ENCODE results near the gene NRBF2. TPM values are rescaled to one million over a fixed set of nuclear protein-coding genes. Genes with fewer than 3 reads are reported as not detected.
A peak's percentile ranks its signal among the peaks of the same experiment; 100 is the strongest.

The NRBF2 gene
- total and polyA plus RNA-seq, 4 experiments from 2014 or later, result 17.8 to 31.8 (median 19.2) TPM

DNA sequence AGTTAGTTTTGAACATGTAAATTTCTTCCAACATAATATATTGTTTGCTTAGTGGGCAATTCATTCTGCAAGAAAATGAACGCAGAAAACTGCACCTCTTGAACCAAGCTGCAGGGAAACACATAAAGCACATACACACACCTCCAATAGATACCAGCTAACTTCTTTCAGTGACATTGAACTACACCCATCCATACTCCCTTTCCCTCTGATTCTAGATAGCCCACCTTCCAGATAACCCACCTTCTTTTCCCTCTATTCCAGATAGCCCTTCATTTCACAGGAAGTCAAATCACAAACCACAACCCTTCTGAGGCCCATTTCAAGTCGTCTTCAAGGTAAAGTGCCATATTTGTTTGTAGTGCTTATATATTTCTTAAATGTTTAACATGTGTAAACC lies 28.5 kb downstream of the NRBF2 start:
- DNase-seq, result no peak
- ChIA-PET POLR2A (ENCODE audit: partially characterized antibody) (interaction anchor here (0.5 kb wide), 1 partner anchor 102 kb away, joined by 5 read pairs; no protein-coding TSS in a partner anchor), CTCF (ENCODE audit: partially characterized antibody) (interaction anchor here (1.0 to 13.4 kb wide), 8 partner anchors 9 to 725 kb away, joined by 3 to 407 read pairs (median 5); no protein-coding TSS in a partner anchor)
- Mint-ChIP-seq H3K36me3 (peaks cover 7 to 22% of the 10 kb centered on the region in 2 donors), H3K9me3 (peaks cover 0 to 2% (median 0%) of the 10 kb centered on the region in 8 donors), H3K4me3 (no peak overlapping the region), H3K4me1 (peaks cover 7 to 12% (median 9%) of the 10 kb centered on the region in 4 donors), H3K27ac (peak overlapping the region in 4 of 7 donors; percentile 59 to 75 (median 65)), H3K27me3 (no peaks in the 10 kb centered on the region)
- no peak overlapping the region for H3K27ac ChIP-seq (ENCODE audit: low read depth, low read length)
- no peaks in the 10 kb centered on the region for H3K36me3 ChIP-seq (ENCODE audit: insufficient read depth, low read length)
- intact Hi-C loops (cut with micrococcal nuclease), result no loop called here
- H3K4me3 ChIP-seq (ENCODE audit: low read length in 2 of 2), result no peak overlapping the region
- H3K9me3 ChIP-seq (ENCODE audit: control insufficient read depth in 1 of 2, low read length in 2 of 2), result no peaks in the 10 kb centered on the region
- no peaks in the 10 kb centered on the region for H3K27me3 ChIP-seq (ENCODE audit: insufficient read depth, low read length)
- H3K4me1 ChIP-seq (ENCODE audit: insufficient read depth, low read length), result no peaks in the 10 kb centered on the region

GRCh38 chr10:63164166-63164623 lies 31.1 kb downstream of the NRBF2 start:
- H3K36me3 Mint-ChIP-seq, result peaks cover 11 to 35% of the 10 kb centered on the region in 2 donors
- Histone ChIP-seq H3K4me3 (ENCODE audit: low read length in 2 of 2) (no peak overlapping the region), H3K4me1 (ENCODE audit: insufficient read depth, low read length) (no peaks in the 10 kb centered on the region), H3K36me3 (ENCODE audit: insufficient read depth, low read length) (peaks cover 2% of the 10 kb centered on the region), H3K27ac (ENCODE audit: low read depth, low read length) (no peak overlapping the region), H3K9me3 (ENCODE audit: control insufficient read depth in 1 of 2, low read length in 2 of 2) (no peaks in the 10 kb centered on the region), H3K27me3 (ENCODE audit: insufficient read depth, low read length) (no peaks in the 10 kb centered on the region)
- H3K27ac Mint-ChIP-seq, result peak overlapping the region in 4 of 7 donors; percentile 16 to 48 (median 22)
- ChIA-PET POLR2A (ENCODE audit: partially characterized antibody) (no interaction called here), CTCF (ENCODE audit: partially characterized antibody) (interaction anchor here (0.7 to 13.4 kb wide), 4 partner anchors 10 to 555 kb away, joined by 4 to 407 read pairs (median 60); no protein-coding TSS in a partner anchor)
- no peak for DNase-seq
- intact Hi-C loops (cut with micrococcal nuclease), result no loop called here
- H3K9me3 Mint-ChIP-seq, result peaks cover 0 to 2% (median 0%) of the 10 kb centered on the region in 8 donors
- peaks cover 3 to 6% (median 5%) of the 10 kb centered on the region in 4 donors for H3K4me1 Mint-ChIP-seq
- no peak overlapping the region for H3K4me3 Mint-ChIP-seq
- no peaks in the 10 kb centered on the region for H3K27me3 Mint-ChIP-seq

DNA sequence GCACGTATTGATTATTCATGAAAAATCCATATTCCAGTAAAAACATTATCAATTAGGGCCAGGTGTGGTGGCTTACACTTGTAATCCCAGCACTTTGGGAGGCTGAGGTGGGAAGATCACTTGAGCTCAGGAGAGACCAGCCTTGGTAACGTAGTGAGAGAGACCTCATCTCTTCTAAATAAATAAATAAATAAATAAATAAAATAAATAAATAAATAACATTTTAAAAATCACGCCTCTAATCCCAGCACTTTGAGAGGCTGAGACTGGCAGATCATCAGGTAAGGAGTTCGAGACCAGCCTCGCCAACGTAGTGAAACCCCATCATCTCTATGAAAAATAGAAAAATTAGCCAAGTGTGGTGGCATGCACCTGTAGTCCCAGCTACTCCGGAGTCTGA lies 32.1 kb downstream of the NRBF2 start:
- intact Hi-C loops (cut with micrococcal nuclease), result no loop called here
- no peaks in the 10 kb centered on the region for H3K9me3 ChIP-seq (ENCODE audit: control insufficient read depth in 1 of 2, low read length in 2 of 2)
- H3K27me3 ChIP-seq (ENCODE audit: insufficient read depth, low read length), result no peaks in the 10 kb centered on the region
- H3K4me1 Mint-ChIP-seq, result peaks cover 3 to 6% (median 5%) of the 10 kb centered on the region in 4 donors
- H3K4me3 Mint-ChIP-seq, result no peak overlapping the region
- H3K36me3 Mint-ChIP-seq, result peaks cover 15 to 43% of the 10 kb centered on the region in 2 donors
- H3K27me3 Mint-ChIP-seq, result no peaks in the 10 kb centered on the region
- no peak for DNase-seq
- peak overlapping the region in 1 of 7 donors; percentile 67 for H3K27ac Mint-ChIP-seq
- ChIA-PET CTCF (ENCODE audit: partially characterized antibody) (interaction anchor here (0.7 to 13.4 kb wide), 7 partner anchors 9 to 728 kb away, joined by 4 to 407 read pairs (median 6); no protein-coding TSS in a partner anchor), POLR2A (ENCODE audit: partially characterized antibody) (interaction anchor here (3.0 kb wide), 1 partner anchor 466 kb away, joined by 10 read pairs; no protein-coding TSS in a partner anchor)
- no peaks in the 10 kb centered on the region for H3K4me1 ChIP-seq (ENCODE audit: insufficient read depth, low read length)
- H3K4me3 ChIP-seq (ENCODE audit: low read length in 2 of 2), result no peak overlapping the region
- no peak overlapping the region for H3K27ac ChIP-seq (ENCODE audit: low read depth, low read length)
- H3K36me3 ChIP-seq (ENCODE audit: insufficient read depth, low read length), result peaks cover 9% of the 10 kb centered on the region
- H3K9me3 Mint-ChIP-seq, result peaks cover 0 to 2% (median 0%) of the 10 kb centered on the region in 8 donors

DNA sequence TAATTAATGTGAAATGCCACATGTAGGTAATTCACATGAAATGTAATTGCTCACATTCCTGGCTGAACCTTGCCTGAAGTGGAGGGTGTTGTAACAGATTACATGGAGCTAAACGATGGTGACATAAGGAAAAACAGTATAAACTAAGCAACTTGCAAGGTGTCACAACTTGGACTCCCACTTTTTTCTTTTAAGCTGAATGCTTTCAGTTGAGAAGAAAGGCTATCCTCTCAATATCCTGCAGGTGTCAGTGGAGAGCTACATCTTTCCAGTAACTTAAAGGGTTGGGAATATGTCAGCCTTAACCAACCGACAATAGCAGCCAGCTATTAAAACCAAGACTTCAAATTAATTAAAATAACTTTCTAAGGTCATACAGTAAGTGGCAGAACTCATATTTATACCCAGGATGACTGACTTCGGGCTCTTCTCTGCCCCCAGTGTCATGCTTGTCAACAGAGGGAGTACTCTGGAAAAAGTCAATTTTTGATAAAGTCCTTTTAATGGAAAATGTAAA lies 33.7 kb downstream of the NRBF2 start:
- H3K36me3 ChIP-seq (ENCODE audit: insufficient read depth, low read length), result peaks cover 12% of the 10 kb centered on the region
- H3K27me3 ChIP-seq (ENCODE audit: insufficient read depth, low read length), result no peaks in the 10 kb centered on the region
- peaks cover 0 to under 1% (median 0%) of the 10 kb centered on the region in 8 donors for H3K9me3 Mint-ChIP-seq
- H3K9me3 ChIP-seq (ENCODE audit: control insufficient read depth in 1 of 2, low read length in 2 of 2), result no peaks in the 10 kb centered on the region
- no peaks in the 10 kb centered on the region for H3K27me3 Mint-ChIP-seq
- CTCF ChIA-PET (ENCODE audit: partially characterized antibody), result interaction anchor here (0.6 to 13.4 kb wide), 48 partner anchors 8 to 898 kb away, joined by 3 to 407 read pairs (median 4); partner anchors contain the start of gene NRBF2
- peaks cover 0 to 2% (median 1%) of the 10 kb centered on the region in 4 donors for H3K4me1 Mint-ChIP-seq
- peak; percentile 50 to 61 (median 56) for DNase-seq
- no peaks in the 10 kb centered on the region for H3K4me1 ChIP-seq (ENCODE audit: insufficient read depth, low read length)
- H3K36me3 Mint-ChIP-seq, result peaks cover 22 to 54% of the 10 kb centered on the region in 2 donors
- H3K4me3 ChIP-seq (ENCODE audit: low read length in 2 of 2), result no peak overlapping the region
- H3K27ac Mint-ChIP-seq, result peak overlapping the region in 2 of 7 donors; percentile 36 to 67
- no peak overlapping the region for H3K4me3 Mint-ChIP-seq
- no peak overlapping the region for H3K27ac ChIP-seq (ENCODE audit: low read depth, low read length)
- intact Hi-C loops (cut with micrococcal nuclease), result loop anchor here (1.0 to 2.0 kb wide), 3 partner anchors 463 to 600 kb away; no protein-coding TSS in a partner anchor
- POLR2A ChIA-PET (ENCODE audit: partially characterized antibody), result interaction anchor here (0.9 to 3.0 kb wide), 7 partner anchors 34 to 553 kb away, joined by 3 to 12 read pairs (median 4); partner anchors contain the start of genes NRBF2 and REEP3

DNA sequence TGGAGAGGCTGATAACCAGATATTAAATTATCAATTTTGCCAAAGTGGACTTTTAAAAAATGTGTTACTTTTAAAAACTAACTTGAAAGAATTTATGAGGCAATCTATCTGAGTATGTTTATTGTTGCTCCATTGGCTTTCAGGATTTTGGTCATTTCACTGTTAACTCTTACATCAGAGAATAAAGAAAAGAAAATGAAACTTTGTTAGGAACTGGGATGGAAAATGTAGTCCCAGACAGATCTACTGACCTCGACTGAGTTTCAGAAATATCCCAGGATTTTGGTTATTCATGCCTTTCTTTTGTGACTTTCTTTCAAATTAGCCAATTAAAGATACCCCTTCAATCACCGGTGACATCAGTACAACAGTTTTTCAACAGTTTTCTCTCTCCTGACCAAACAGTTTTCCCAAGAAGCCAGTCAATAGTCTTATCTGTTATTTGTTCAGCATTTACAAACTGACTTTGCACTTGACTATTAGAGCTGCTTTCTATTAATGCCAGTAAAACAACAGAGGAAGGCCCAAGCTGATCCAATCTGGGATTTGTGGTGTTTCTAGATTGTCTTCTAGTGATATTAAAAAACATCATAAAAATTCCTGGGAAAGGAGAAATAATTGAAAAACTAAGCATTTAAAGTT lies 35.8 kb downstream of the NRBF2 start:
- CTCF ChIA-PET (ENCODE audit: partially characterized antibody), result interaction anchor here (3.4 to 13.4 kb wide), 4 partner anchors 12 to 550 kb away, joined by 19 to 407 read pairs (median 70); no protein-coding TSS in a partner anchor
- H3K36me3 Mint-ChIP-seq, result peaks cover 36 to 63% of the 10 kb centered on the region in 2 donors
- no peak overlapping the region for H3K27ac ChIP-seq (ENCODE audit: low read depth, low read length)
- H3K27me3 Mint-ChIP-seq, result no peaks in the 10 kb centered on the region
- DNase-seq, result no peak
- H3K27me3 ChIP-seq (ENCODE audit: insufficient read depth, low read length), result no peaks in the 10 kb centered on the region
- H3K4me1 ChIP-seq (ENCODE audit: insufficient read depth, low read length), result no peaks in the 10 kb centered on the region
- no peak overlapping the region for H3K4me3 ChIP-seq (ENCODE audit: low read length in 2 of 2)
- POLR2A ChIA-PET (ENCODE audit: partially characterized antibody), result interaction anchor here (1.4 kb wide), 1 partner anchor 551 kb away, joined by 4 read pairs; no protein-coding TSS in a partner anchor
- H3K9me3 Mint-ChIP-seq, result no peaks in the 10 kb centered on the region
- peaks cover 8 to 15% (median 9%) of the 10 kb centered on the region in 4 donors for H3K4me1 Mint-ChIP-seq
- H3K9me3 ChIP-seq (ENCODE audit: control insufficient read depth in 1 of 2, low read length in 2 of 2), result no peaks in the 10 kb centered on the region
- intact Hi-C loops (cut with micrococcal nuclease), result no loop called here
- peaks cover 28% of the 10 kb centered on the region for H3K36me3 ChIP-seq (ENCODE audit: insufficient read depth, low read length)
- H3K4me3 Mint-ChIP-seq, result no peak overlapping the region
- H3K27ac Mint-ChIP-seq, result peak overlapping the region in 5 of 7 donors; percentile 2 to 39 (median 33)

GRCh38 chr10:63169624-63170023 lies 36.5 kb downstream of the NRBF2 start:
- ChIA-PET CTCF (ENCODE audit: partially characterized antibody) (interaction anchor here (13.4 kb wide), 1 partner anchor 550 kb away, joined by 407 read pairs; no protein-coding TSS in a partner anchor), POLR2A (ENCODE audit: partially characterized antibody) (no interaction called here)
- H3K4me1 Mint-ChIP-seq, result peaks cover 12 to 20% (median 14%) of the 10 kb centered on the region in 4 donors
- H3K27me3 Mint-ChIP-seq, result no peaks in the 10 kb centered on the region
- intact Hi-C loops (cut with micrococcal nuclease), result no loop called here
- Histone ChIP-seq H3K27me3 (ENCODE audit: insufficient read depth, low read length) (no peaks in the 10 kb centered on the region), H3K4me1 (ENCODE audit: insufficient read depth, low read length) (peaks cover 4% of the 10 kb centered on the region), H3K4me3 (ENCODE audit: low read length in 2 of 2) (no peak overlapping the region), H3K9me3 (ENCODE audit: control insufficient read depth in 1 of 2, low read length in 2 of 2) (no peaks in the 10 kb centered on the region), H3K36me3 (ENCODE audit: insufficient read depth, low read length) (peaks cover 28% of the 10 kb centered on the region), H3K27ac (ENCODE audit: low read depth, low read length) (no peak overlapping the region)
- H3K9me3 Mint-ChIP-seq, result no peaks in the 10 kb centered on the region
- DNase-seq, result no peak
- peak overlapping the region in 1 of 7 donors; percentile 10 for H3K27ac Mint-ChIP-seq
- H3K36me3 Mint-ChIP-seq, result peaks cover 39 to 66% of the 10 kb centered on the region in 2 donors
- H3K4me3 Mint-ChIP-seq, result no peak overlapping the region
